Kidney (tissue), 14 donors: ENCODE data around the gene TMEM9. TPM values are rescaled to one million over a fixed set of nuclear protein-coding genes. Genes with fewer than 3 reads are reported as not detected.

Experiments used
- DNase-seq, 5 donors: peaks; one replicate each; pipeline ENCODE4 v3.0.0-alpha.2; 2013 to 2020
- FAIRE-seq: peaks from 2 replicates; lab custom pipeline; 2012; peaks lifted over from hg19 to GRCh38; lab: Jason Lieb, UNC
- H3K27ac ChIP-seq, 2 donors: one replicate each; pipeline ENCODE4 v1.7.0; 2013; ENCODE audit warnings: low read depth in 2 of 2, low read length in 2 of 2, inconsistent platforms in 1 of 2
- H3K27me3 ChIP-seq: one replicate; pipeline ENCODE4 v1.7.1; 2013; ENCODE audit warnings: low read length, inconsistent platforms; ENCODE audit not compliant: control insufficient read depth, insufficient read depth
- H3K36me3 ChIP-seq, 3 donors: one replicate each; pipeline versions ENCODE4 v1.7.0 to v1.7.1; 2013; ENCODE audit warnings: low read length in 3 of 3, control low read depth in 1 of 3, inconsistent platforms in 1 of 3; ENCODE audit not compliant: insufficient read depth in 3 of 3, control insufficient read depth in 2 of 3
- H3K4me1 ChIP-seq, 3 donors: one replicate each; pipeline versions ENCODE4 v1.7.0 to v1.7.1; 2013; ENCODE audit warnings: low read length in 3 of 3, inconsistent platforms in 1 of 3, low read depth in 1 of 3; ENCODE audit not compliant: control insufficient read depth in 2 of 3, insufficient read depth in 2 of 3
- H3K4me3 ChIP-seq, 3 donors: one replicate each; pipeline versions ENCODE4 v1.7.0 to v1.8.1; 2013; ENCODE audit warnings: low read length in 3 of 3, control low read depth in 1 of 3, inconsistent platforms in 1 of 3
- H3K9ac ChIP-seq, 3 donors: one replicate each; pipeline versions ENCODE4 v1.7.0 to v1.7.1; 2013; ENCODE audit warnings: low read length in 3 of 3, control low read depth in 1 of 3, inconsistent platforms in 1 of 3
- H3K9me3 ChIP-seq, 3 donors: one replicate each; pipeline versions ENCODE4 v1.7.0 to v1.7.1; 2013; ENCODE audit warnings: low read length in 3 of 3, control low read depth in 1 of 3, inconsistent platforms in 1 of 3; ENCODE audit not compliant: control insufficient read depth in 2 of 3, insufficient read depth in 1 of 3
- CTCF ChIP-seq: IDR thresholded peaks from 3 replicates; pipeline ENCODE4 v1.5.1; 2012; ENCODE audit warnings: mild to moderate bottlenecking, moderate library complexity, borderline replicate concordance; ENCODE audit not compliant: insufficient read depth; ENCODE audit errors: extremely low read depth
- intact Hi-C: fragments of 100-400 bp; cut with DNase I; formaldehyde crosslinking; loops from one replicate; pipeline ENCODE4 v1.11.1; 2022
- polyA plus RNA-seq: library from polyadenylated mRNA; stranded (reverse); fragments of 350-450 nt; fragmentation: Illumina TruSeq; extraction: RNeasy Lipid Tissue Mini Kit (QIAGEN cat#74804); gene quantifications from one replicate; pipeline ENCODE4 v1.2.3, GENCODE V29; 2014; ENCODE audit warnings: low read depth, low replicate concordance; ENCODE audit not compliant: insufficient read depth
- total RNA-seq: library from RNA; stranded (reverse); fragmentation: NEBNext Ultra II Directional; extraction: Animal tissue kit (Norgen Biotek cat#: 25700); gene quantifications from one replicate; pipeline ENCODE4 v1.2.1, GENCODE V29; 2021
- donor health status: control.
- donor health status: control.
- donor health status: control.
- donor health status: control.
- donor health status: control.
- donor health status: DM: yes; HTN: yes; CAD: no.
- donor health status: Normal renal cell carcinoma (clear cell type).

Gene TMEM9
- total and polyA plus RNA-seq, 2 donors from 2014 or later, result 81.9 to 166 TPM

DNA sequence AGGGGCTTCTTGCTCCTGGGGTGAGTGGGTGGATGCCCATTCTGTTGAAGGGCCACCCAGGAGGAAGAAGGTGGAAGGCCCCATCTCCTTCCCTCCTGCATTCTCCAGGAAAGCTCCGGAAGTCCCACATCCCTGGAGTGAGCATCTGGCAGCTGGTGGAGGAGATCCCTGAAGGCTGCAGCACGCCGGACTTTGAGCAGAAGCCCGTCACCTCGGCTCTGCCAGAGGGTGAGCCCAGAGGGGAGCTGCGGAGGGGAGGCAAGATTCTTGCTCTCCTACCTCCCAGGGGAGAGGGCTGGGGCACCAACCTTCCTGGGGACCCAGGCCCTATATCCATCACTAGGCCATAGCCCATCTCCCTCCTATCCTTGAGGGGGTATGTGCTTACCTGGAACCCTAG is 39.8 kb upstream of the TMEM9 start:
- Histone ChIP-seq H3K9me3 (no peaks in the 10 kb centered on the region), H3K4me1 (no peaks in the 10 kb centered on the region), H3K36me3 (no peaks in the 10 kb centered on the region), H3K9ac (no peak overlapping the region), H3K27ac (no peak overlapping the region), H3K27me3 (no peaks in the 10 kb centered on the region), H3K4me3 (no peak overlapping the region)
- intact Hi-C loops, result no loop called here
- TF ChIP-seq CTCF, result no peak
- DNase-seq, result peak in 1 of 5 donors; percentile 53
- no peak for FAIRE-seq

GRCh38 chr1:201192261-201192788 is 38.1 kb upstream of the TMEM9 start:
- no peak for TF ChIP-seq CTCF
- Histone ChIP-seq H3K27ac (no peak overlapping the region), H3K4me3 (no peak overlapping the region), H3K9me3 (no peaks in the 10 kb centered on the region), H3K4me1 (no peaks in the 10 kb centered on the region), H3K27me3 (no peaks in the 10 kb centered on the region), H3K9ac (no peak overlapping the region), H3K36me3 (no peaks in the 10 kb centered on the region)
- FAIRE-seq, result no peak
- intact Hi-C loops, result no loop called here
- peak in 2 of 5 donors; percentile 41 to 65 for DNase-seq

DNA sequence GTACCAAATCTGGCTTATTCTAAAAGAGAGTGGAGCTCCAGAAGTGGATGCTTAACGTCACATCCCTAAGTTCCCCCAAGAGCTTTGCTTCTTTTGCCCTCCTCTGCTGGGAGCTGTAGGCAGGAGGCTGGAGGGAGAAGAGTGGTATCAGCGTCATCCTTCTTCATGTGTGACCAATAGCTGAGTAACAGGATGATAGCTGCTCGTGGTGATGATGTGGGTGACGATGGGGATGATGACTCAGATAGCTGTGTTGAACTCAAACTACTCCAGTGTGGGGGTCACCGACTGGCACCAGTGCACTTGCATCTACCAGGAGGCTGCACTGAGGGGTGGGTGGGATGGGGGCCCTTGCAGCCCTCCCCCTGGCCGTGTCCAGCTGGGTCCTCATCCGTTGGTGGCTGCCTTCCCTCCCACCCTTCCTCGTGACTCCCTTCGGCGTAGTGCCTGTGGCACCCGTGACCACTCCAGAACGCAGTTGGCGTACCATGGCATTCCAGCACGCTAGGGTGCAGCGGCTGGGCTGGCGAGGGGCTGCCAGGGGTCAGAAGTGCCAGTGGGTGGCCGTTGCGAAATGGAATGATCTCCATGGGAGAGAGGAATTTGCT is 37.5 kb upstream of the TMEM9 start:
- H3K4me3 ChIP-seq, result no peak overlapping the region
- no peak overlapping the region for H3K27ac ChIP-seq
- intact Hi-C loops, result no loop called here
- no peak for FAIRE-seq
- H3K4me1 ChIP-seq, result no peaks in the 10 kb centered on the region
- DNase-seq, result peak in 1 of 5 donors; percentile 62
- no peak for TF ChIP-seq CTCF
- no peaks in the 10 kb centered on the region for H3K9me3 ChIP-seq
- H3K9ac ChIP-seq, result no peak overlapping the region
- no peaks in the 10 kb centered on the region for H3K36me3 ChIP-seq
- H3K27me3 ChIP-seq, result no peaks in the 10 kb centered on the region
